HG03159 (cell line): Measurements from ENCODE around the gene TP73.

Experiments used
- ATAC-seq: cut with Tn5 transposase; IDR thresholded peaks from one replicate; pipeline ENCODE4 v1.9.1; 2021; ENCODE audit warnings: mild to moderate bottlenecking, moderate library complexity; ENCODE audit not compliant: unreplicated experiment

The TP73 gene

GRCh38 chr1:3651930-3652547 is at the start of gene TP73:
Gene TP73, plus strand, starts transcription at chr1:3652516. Its CDS starts 29,850 bp downstream, at chr1:3682366.
- ATAC-seq = no peak

GRCh38 chr1:3603156-3603555 is 49.2 kb upstream of the TP73 start:
- ATAC-seq = no peak

GRCh38 chr1:3603571-3604467 is 48.5 kb upstream of the TP73 start:
- ATAC-seq = no peak

DNA sequence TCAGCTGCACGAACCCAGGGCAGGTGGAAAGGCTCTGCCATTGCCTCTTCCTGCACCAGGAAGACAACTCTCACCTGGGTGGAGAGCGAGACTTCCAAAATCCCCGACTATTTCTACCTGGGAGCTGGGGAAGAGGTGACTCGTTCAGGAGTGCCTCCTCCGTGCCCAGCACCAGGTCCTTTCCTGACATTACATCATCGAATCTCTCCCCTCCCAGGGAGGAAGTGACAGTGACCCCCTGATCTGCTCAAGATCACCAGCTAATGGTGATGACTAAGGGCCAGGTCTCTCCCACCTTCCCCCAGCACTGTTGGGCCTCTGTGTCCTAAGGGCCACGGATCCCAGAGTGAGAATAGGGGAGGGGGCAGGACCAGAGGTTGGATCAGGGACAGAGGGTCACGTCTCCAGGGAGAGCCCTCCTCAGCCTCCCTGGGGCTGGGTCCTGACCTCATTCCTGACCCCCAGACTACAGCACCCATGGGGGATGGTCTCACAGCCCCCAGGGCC is 47.8 kb upstream of the TP73 start:
- ATAC-seq = no peak

DNA sequence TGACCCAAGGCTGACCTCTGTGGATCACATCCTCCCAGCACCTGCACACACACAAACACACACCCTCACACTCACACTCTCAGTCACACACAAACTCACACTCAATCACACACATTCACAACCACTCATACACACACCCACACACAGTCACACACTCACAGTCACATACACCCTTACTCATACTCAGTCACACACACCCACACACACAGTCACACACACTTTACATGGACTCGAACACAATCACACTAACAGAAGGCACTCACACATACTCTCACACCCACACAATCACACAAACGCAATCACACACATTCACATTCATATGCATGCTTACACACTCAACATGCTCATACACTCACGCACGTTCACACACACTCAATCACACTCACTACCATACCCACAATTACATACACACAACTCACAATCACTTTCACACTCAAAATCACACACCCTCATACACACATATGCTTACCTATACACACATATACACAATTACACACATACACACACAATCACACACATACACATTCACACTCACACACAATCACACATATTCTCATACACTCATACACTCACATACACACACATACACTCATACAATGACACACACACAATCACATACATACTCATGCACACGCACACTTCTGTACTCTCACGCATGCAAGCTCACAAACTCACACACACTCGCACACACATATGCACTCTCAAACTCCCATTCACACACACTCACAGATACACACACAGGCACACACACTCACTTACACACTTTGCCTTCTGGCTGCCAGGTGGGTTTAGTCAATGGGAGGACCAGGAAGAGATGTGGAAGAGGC is 47.1 kb upstream of the TP73 start:
- ATAC-seq = no peak

GRCh38 chr1:3606779-3607702 is 45.3 kb upstream of the TP73 start:
- ATAC-seq = no peak

DNA sequence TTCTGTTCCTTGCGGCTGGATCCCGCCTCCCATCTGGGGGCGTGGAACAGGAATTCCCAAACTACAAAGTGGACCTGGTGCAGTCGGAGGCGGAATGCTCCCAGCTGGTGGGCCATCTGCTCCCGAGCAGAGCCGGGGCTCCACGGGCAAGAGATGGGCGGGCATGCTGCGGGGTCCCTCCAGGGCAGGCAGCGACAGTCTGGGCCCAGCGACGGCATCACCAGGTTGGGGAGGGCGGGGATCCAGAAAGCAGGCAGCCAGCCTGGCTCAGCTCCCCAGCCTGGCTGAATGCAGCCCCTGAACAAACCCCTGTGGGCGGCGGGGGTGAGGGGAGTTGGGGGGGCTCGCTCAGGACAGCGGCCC is 44.6 kb upstream of the TP73 start:
- ATAC-seq = no peak

DNA sequence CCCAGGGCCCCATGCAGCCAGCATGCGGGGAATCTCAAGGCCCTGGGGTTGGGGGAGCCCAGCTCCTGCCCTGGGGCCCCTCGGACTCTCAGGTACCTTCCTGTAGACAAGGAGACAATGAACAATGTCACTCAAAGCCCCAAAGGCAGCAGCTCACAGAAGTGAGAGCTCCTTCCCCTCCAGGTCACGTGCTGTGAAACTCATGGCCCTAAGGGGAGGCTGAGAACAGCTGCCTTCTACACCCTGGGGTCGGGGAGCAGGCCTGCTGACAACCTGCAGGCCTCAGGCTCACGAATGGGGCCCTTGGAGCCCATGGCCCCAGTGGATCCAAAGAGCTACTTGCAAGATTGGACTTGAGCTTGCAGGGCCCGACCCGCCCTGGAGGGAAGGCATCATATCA is 44.2 kb upstream of the TP73 start:
- no peak for ATAC-seq

DNA sequence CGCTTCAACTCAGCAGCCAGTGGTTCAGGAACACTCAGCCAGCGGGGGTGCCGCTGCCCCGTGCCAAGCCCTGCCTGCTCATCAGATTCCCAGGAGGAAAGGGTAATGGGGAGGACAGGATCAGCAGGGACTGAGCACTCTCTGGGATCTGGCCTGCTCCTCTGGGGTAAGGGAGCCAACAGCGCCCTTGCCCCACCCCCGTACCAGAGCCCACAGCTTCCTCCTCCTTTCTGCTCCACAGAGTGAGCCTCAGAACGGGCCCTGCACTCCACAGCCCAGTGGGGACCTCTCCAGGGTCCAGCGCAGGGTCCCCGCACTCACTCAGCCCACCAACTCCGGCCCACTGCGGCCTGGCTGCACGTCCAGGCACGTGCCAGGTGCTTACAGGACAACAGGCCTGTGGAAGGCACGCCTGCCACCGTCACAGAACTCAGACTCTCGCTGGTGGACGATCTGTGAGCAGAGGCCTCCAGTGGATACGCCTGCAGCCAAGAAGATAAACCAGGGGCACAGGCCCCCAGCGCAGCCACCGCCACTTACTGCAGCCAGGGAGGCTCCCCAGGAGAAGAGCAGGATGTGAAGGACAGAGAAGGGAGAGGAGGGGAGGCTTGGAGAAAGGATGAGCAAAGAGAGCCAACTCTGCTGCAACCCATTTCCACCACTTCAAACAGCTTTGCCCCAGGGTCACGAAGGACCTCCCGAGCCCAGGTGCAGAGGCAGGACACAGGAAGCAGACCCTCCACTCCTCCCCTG is 43.1 kb upstream of the TP73 start:
- ATAC-seq = no peak

GRCh38 chr1:3609769-3610526 is 42.4 kb upstream of the TP73 start:
- ATAC-seq = no peak

- no peak for ATAC-seq
Measured at GRCh38 chr1:3610527-3611169, 41.7 kb upstream of the TP73 start.

DNA sequence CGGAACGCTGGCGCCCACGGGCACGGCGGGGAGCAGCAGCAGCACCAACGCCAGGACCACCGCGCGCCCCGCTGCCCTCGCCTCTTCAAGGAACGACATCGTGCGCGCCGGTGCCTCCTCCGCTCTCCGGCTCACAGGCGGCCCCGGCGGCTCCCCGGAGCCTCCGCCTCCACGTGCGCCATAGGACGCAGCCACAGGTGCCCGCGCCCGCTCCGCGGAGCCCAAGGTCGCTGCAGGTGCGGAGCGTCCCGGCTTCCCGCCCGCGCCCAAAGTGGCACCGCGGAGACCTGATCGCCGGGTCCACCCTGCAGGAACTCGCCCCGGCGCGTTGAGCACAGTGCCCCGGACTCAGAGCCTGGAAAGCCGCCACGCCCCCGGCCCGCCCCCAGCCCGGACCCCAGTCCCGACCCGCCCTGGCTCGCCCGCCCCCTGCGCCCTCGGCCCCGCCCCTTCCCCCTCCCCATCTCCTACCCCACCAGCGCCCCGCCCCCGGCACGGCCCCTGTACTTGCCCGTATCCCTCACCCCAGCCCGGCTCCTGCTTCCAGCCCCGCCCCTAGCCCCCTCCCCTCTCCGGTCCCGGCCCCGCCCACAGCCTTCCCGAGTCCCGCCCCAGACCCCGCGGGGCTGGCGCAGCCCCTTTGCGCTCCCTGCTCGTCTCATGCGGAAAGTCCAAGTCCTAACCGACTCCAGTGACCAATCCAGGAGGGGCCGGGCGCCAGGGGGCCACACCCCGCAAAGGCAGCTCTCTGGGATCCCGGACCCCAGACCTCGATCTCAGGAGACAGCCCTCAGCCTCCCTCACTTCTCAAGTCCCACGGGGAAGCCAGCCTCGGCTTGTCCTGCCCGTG is 40.9 kb upstream of the TP73 start, which contains the start of gene MEGF6:
TSS of gene MEGF6 (minus strand) at position 339 of the 850 bp plus-strand sequence. CDS start at position 99, 240 bp downstream.
- ATAC-seq = no peak

GRCh38 chr1:3612123-3612522 is 40.2 kb upstream of the TP73 start:
- ATAC-seq = no peak

DNA sequence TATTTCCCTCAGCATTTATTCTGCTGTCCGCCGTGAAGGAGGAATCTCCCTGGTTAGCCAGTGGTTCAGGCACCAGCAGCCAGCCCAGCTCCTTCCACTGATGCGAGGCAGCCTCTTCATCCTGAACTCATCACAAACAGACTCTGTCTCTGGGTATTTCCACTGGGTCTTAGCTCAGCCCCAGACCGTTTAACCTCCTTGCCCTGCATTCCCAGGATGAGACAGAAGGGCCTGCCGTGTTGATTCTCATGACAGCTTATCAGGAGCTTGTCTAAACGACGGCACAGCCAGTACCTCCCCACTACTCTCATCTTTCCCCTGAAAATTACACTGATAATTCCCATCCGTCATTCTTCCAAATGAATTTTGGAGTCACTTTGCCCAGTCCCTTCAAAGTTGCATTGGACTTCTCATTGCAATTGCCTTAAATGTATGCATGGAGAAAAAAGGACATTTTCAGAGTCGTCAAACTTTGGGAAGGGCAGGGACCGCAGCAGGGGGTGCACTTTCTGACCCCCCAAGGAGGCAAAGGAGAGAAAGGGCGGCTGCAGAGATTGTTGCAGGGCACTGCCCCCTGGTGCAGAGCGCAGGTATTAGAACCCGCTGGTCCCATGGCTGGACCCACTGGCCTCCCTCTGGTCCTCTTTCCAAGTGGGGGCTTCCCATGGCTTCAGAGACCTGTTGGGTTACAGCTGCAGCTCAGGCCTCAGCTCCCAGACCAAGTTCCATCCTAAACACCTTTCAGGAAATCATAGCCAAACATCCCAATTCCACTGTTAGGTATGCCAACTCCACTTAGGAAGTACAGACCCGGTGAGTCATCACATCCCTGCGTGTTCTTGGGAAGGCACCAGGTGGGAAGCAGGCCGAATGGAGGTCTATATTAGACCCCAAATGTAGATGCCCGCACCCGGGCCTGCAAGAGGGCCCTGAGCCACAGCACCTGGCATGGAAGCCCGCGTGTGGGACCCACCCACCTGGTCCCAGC is 37.3 kb upstream of the TP73 start:
- ATAC-seq = no peak

- no peak for ATAC-seq
Measured at GRCh38 chr1:3616861-3617260, 35.5 kb upstream of the TP73 start.

GRCh38 chr1:3617806-3618345 is 34.4 kb upstream of the TP73 start:
- no peak for ATAC-seq
